Measurements from ENCODE around the gene STK32A. TPM values are rescaled to one million over a fixed set of nuclear protein-coding genes. Genes with fewer than 3 reads are reported as not detected.

The STK32A gene
- total and polyA plus RNA-seq, 9 of the 15 experiments (the other 6 are each of a cell fraction or from before 2014, with no cell fraction given), result not detected

DNA sequence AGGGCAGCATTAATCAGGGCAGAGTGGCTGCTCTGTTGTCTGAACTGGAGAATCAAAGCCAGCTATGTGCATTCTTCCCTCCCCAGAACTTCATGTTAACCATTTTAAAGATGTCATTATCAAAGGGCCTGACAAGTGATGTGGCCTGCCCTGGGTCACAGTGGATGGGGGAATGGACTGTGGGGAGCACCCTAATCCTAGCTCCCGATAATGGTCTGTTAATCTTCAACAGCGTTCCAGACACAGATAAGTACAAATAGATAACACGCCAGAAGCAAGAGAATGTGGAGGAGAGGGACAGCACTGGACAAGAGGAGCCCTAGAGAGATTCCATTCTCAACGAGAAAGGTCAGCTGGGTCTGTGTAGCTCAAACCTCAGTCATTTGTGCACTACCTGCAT is 197.5 kb downstream of the STK32A start:
- Histone ChIP-seq H3K9ac (ENCODE audit: insufficient read depth in 1 of 2, low read depth in 2 of 2, low read length in 2 of 2) (no peak overlapping the region), H3K79me2 (ENCODE audit: control insufficient read depth, insufficient read depth, low read length) (no peaks in the 10 kb centered on the region), H4K20me1 (replicated peaks; ENCODE audit: control insufficient read depth, insufficient read depth, low read length) (no peaks in the 10 kb centered on the region), H2AFZ (ENCODE audit: low read depth, low read length) (no peak overlapping the region), H3K4me1 (replicated peaks in 1 of 2; ENCODE audit: control insufficient read depth in 2 of 2, insufficient read depth in 2 of 2, low read length in 2 of 2) (no peaks in the 10 kb centered on the region), H3K36me3 (ENCODE audit: control insufficient read depth, insufficient read depth, low read length) (no peaks in the 10 kb centered on the region), H3K9me3 (replicated peaks; ENCODE audit: control insufficient read depth, insufficient read depth, low read depth, low read length) (no peaks in the 10 kb centered on the region), H3K27me3 (ENCODE audit: control insufficient read depth in 2 of 2, insufficient read depth in 2 of 2, low read length in 2 of 2) (no peaks in the 10 kb centered on the region), H3K27ac (ENCODE audit: extremely low read depth, low read depth, low read length) (no peak overlapping the region), H3K4me3 (no peak overlapping the region), H3K9me1 (ENCODE audit: control insufficient read depth, insufficient read depth, low read length) (no peaks in the 10 kb centered on the region), H3K4me2 (ENCODE audit: insufficient read depth, low read length) (no peak overlapping the region)
- ChIA-PET CTCF (ENCODE audit: low intra/inter-chr PET ratio) (no interaction called here), POLR2A (interaction anchor here (0.8 kb wide), 1 partner anchor 20 kb away, joined by 3 read pairs; no protein-coding TSS in a partner anchor)
- no TSS peak for BruUV-seq (replicated peaks)
- WGBS (ENCODE audit: insufficient coverage, low coverage, missing lambda C conversion rate), result 0% methylated on average over 4 of the region's 4 CpGs
- TF ChIP-seq, protein P1, sequence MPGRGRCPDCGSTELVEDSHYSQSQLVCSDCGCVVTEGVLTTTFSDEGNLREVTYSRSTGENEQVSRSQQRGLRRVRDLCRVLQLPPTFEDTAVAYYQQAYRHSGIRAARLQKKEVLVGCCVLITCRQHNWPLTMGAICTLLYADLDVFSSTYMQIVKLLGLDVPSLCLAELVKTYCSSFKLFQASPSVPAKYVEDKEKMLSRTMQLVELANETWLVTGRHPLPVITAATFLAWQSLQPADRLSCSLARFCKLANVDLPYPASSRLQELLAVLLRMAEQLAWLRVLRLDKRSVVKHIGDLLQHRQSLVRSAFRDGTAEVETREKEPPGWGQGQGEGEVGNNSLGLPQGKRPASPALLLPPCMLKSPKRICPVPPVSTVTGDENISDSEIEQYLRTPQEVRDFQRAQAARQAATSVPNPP (IDR thresholded peaks at IDR 0.05; ENCODE audit: borderline replicate concordance, insufficient read depth, insufficient read length), result no peak
- no peak for TF ChIP-seq HDAC3 (IDR thresholded peaks at IDR 0.05; ENCODE audit: borderline replicate concordance, partially characterized antibody)
- ATAC-seq (no peak), FAIRE-seq (no peak), DNase-seq (ENCODE audit: extremely low read depth in 1 of 4, low spot score in 3 of 4) (no peak)
- in situ Hi-C loops (cut with MboI) (no loop called here), intact Hi-C loops (cut with micrococcal nuclease) (no loop called here)

GRCh38 chr5:147434049-147434448 is 199.2 kb downstream of the STK32A start:
- no peaks in the 10 kb centered on the region for H3K36me3 ChIP-seq (ENCODE audit: control insufficient read depth, insufficient read depth, low read length)
- in situ Hi-C loops (cut with MboI) (no loop called here), intact Hi-C loops (cut with micrococcal nuclease) (no loop called here)
- no peak for TF ChIP-seq CREBBP (IDR thresholded peaks at IDR 0.05; ENCODE audit: low read depth, low read length)
- TF ChIP-seq MITF (IDR thresholded peaks at IDR 0.05), result no peak
- TF ChIP-seq TARDBP (IDR thresholded peaks at IDR 0.05), result no peak
- TF ChIP-seq BMI1 (IDR thresholded peaks at IDR 0.05; ENCODE audit: low read length), result no peak
- H3K4me2 ChIP-seq (ENCODE audit: insufficient read depth, low read length), result no peak overlapping the region
- no peak for DNase-seq (ENCODE audit: extremely low read depth in 1 of 4, low spot score in 3 of 4)
- ATAC-seq, result no peak
- no peaks in the 10 kb centered on the region for H3K9me3 ChIP-seq (replicated peaks; ENCODE audit: control insufficient read depth, insufficient read depth, low read depth, low read length)
- H3K4me1 ChIP-seq (replicated peaks in 1 of 2; ENCODE audit: control insufficient read depth in 2 of 2, insufficient read depth in 2 of 2, low read length in 2 of 2), result no peaks in the 10 kb centered on the region
- no peak for FAIRE-seq
- BruUV-seq (replicated peaks), result no TSS peak
- WGBS (ENCODE audit: insufficient coverage, low coverage, missing lambda C conversion rate), result 4% methylated on average over 3 of the region's 3 CpGs
- CTCF ChIA-PET (ENCODE audit: low intra/inter-chr PET ratio), result no interaction called here
- H2AFZ ChIP-seq (ENCODE audit: low read depth, low read length), result no peak overlapping the region
- no peaks in the 10 kb centered on the region for H3K27me3 ChIP-seq (ENCODE audit: control insufficient read depth in 2 of 2, insufficient read depth in 2 of 2, low read length in 2 of 2)
- POLR2A ChIA-PET, result no interaction called here
- no peak overlapping the region for H3K4me3 ChIP-seq
- no peaks in the 10 kb centered on the region for H3K79me2 ChIP-seq (ENCODE audit: control insufficient read depth, insufficient read depth, low read length)
- no peaks in the 10 kb centered on the region for H4K20me1 ChIP-seq (replicated peaks; ENCODE audit: control insufficient read depth, insufficient read depth, low read length)
- no peaks in the 10 kb centered on the region for H3K9me1 ChIP-seq (ENCODE audit: control insufficient read depth, insufficient read depth, low read length)
- no peak overlapping the region for H3K9ac ChIP-seq (ENCODE audit: insufficient read depth in 1 of 2, low read depth in 2 of 2, low read length in 2 of 2)
- no peak overlapping the region for H3K27ac ChIP-seq (ENCODE audit: extremely low read depth, low read depth, low read length)
